Left renal pelvis (tissue), 4 donors: ENCODE results near the gene LCN15. TPM values are rescaled to one million over a fixed set of nuclear protein-coding genes. Genes with fewer than 3 reads are reported as not detected.
A peak's percentile ranks its signal among the peaks of the same experiment; 100 is the strongest.

Source experiments
- DNase-seq, 4 donors: peaks; one replicate each; pipeline ENCODE4 v3.0.0-alpha.2; 2013; ENCODE audit warnings: low read depth in 4 of 4, low spot score in 3 of 4
- polyA plus RNA-seq, 4 donors: library from polyadenylated mRNA; unstranded; fragments of 120-200 nt; gene quantifications; one replicate each; pipeline ENCODE4 v1.2.1, GENCODE V29; 2013; ENCODE audit not compliant: insufficient read length in 4 of 4

LCN15 gene
- polyA plus RNA-seq, 4 donors, result 0.06 to 0.14 (median 0.07) TPM; not detected in 1

DNA sequence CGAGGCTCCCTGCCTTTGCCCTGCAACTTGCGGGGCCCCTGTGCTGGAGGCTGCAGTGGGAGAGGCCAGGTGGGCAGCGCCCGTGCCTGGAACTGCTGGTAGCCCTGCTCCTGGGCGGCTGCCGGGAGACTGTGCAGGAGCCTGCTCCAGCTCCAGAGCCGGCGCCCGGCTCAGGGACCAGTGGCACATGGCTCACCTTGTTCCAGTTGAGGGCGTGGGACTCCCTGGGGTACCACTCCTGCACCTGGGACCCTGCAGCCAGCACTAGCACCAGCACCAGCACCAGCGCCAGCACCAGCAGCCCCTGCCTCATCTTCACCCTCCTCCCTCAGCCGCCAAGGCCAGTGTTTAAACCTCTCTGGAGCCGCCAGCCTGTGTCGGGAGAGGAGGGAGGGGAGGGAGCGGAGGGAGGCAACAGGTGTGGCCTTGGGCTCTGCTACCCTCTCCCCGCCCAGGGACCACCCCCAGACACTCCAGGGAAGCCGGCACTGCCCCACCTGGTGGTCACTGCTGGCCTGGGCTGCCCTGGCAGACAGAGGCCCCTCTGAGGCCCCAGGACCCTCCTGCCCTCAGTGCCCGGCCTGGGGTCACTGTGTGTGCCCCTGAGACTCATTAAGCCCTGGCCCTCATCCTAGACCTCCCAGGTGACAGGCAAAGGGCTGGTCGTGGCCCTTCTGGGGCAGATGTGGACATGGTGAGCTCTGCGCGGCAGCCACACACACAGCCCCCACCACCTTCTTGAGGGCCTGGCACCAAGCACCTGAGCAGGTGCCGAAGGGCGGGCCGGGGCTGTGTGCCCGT lies 21.5 kb downstream of the LCN15 start, which contains the start of gene LCN10:
Gene LCN10 (minus strand): TSS at position 350 of the 801 bp plus-strand sequence. CDS start 37 bp downstream, at position 313.
- DNase-seq, result no peak

DNA sequence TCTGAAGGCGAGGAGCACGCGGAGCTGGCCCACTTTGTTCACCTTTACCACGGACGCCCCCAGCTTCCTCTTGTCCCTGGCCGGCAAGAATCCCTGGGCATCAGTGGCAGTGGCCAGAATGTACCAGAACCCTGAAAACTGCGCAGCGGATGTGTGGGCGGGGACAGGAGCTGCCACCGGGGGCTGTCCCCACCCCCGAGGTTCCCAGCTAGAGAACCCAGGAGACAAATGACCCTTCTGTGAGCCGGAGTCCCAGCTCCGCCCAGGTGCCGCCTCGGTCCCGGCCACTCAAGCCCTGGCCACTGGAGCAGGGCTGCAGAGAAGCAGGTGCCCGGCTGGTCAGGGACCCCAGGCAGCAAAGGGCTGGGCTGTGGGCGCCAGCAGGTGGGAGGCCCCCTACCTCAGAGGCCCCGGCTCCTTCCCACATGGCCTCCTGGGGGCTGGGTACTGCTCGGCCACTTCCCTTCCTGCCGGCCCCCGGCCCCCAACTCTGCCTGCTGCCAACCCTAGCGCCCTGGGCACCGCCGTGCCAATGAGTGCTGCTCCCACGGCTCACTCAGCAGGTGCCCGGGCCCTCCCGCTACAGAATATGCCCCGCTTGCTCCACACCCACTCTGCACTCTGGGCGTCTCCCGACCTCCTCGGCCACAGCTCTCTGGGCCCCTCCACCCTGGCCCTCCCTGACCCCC lies 22.3 kb downstream of the LCN15 start:
- DNase-seq, result no peak

GRCh38 chr9:136740971-136741882 lies 23.1 kb downstream of the LCN15 start:
- DNase-seq, result no peak

DNA sequence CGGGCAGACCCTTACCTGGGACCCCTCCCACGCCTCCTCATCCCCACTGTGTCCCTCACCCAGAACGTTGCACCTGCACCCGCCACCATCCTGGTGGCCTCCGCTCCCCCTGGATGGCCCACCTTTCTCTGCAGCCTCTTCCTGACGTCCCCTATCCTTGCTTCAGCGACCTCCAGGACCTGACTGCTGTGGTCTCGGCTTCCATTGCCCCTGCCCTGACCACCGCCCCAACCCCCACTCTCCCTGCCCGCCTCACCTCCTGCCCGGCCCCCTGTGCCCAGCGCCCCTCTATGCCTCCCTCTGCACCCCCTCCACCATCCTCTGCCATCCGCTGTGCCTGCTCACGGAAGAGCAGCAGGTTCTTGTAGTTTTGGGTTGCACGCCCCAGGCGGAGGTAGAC lies 23.8 kb downstream of the LCN15 start:
- no peak for DNase-seq

DNA sequence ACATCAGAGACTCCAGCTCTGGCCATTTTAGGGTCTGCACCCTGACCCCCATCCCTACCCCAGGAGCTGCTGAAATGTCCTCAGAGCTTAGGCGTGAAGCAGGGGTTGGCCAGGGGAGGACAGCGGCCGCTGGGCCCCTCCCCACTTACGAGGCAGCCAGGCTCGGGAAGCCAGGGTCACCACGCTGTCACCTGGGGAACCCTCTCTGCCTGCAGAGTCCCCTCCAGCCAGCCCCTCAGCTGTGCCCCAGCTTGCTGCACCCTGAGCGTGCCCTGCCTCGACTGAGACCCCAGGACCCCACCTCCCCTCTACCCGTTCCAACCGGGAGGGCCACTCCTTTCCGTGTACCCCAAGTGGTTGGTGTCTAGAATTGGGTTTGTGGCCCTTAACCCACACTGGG lies 24.2 kb downstream of the LCN15 start:
- no peak for DNase-seq

DNA sequence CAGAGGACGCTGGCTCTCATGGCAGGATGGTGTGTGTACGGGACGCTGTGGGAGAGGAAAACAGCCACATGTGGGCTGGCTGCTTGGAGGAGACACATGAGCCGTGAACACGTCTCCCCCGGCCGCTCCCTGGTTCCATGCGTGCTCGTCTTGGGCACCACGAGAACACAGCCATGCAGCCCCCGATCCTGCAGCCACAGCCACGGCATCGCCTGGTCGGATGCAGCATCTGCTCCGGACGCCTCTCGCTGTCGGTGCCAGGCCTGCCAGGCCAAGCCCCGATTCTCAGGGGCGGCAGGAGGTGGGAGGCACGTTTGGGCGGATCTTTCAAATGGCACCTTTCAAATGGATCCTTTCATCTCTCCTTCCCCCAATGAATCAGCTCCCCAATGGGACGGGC lies 24.8 kb downstream of the LCN15 start:
- no peak for DNase-seq

- DNase-seq, result no peak
These were observed 25.4 kb downstream of the LCN15 start for GRCh38 chr9:136738960-136739359.

DNA sequence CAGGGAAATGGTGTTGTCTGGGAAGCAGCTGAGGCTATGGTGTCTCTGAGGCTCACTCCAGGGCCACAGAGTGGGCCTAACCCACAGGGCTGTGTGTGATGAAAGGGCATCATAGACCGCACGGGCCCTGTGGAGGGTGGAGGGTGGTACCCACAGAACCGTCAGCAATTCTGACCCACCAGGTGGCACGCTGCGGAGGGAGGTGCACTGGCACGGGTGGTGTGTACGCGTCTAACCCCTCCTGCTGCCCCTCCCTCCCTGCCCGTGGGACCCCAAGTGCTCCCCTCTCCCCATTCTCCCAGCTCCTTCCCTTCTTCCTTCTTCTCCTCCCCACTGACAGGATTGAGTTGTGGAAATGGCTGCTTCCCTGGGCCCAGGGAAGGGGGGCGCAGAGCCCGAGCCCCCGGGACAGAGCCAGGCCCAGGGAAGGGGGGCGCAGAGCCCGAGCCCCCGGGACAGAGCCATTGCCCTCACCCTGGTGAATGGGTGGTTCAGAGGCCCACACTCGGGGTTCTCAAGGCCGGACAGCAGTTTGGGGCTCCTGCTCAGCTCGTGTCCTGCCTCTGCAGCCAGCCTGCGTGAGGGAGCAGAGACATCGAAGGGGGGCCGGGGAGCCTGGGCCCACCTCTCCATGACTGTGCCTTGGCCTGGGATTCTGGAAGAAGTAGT lies 28.4 kb downstream of the LCN15 start:
- no peak for DNase-seq

GRCh38 chr9:136734837-136735496 lies 29.4 kb downstream of the LCN15 start:
- no peak for DNase-seq

DNA sequence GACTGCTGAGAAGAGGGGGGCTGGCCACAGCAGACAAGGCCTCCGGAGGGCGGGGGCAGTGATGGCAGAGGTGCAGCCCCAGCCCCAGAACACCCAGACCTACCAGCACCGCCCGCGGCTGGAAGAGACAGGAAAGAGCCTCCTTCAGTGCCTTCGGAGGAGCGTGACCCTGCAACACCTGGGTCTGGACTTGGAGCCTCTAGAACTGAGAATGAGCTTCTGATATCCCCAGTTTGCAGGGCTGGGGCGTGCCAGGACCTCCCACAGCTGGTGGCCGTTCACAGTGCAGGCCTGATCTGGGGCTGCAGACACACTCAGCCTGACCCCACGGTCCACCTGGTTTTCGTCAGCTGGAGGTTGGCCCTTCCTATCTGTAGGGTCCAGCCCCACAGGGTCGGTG lies 30.7 kb downstream of the LCN15 start:
- DNase-seq, result no peak

GRCh38 chr9:136732444-136733178 lies 31.7 kb downstream of the LCN15 start:
- DNase-seq, result no peak

DNA sequence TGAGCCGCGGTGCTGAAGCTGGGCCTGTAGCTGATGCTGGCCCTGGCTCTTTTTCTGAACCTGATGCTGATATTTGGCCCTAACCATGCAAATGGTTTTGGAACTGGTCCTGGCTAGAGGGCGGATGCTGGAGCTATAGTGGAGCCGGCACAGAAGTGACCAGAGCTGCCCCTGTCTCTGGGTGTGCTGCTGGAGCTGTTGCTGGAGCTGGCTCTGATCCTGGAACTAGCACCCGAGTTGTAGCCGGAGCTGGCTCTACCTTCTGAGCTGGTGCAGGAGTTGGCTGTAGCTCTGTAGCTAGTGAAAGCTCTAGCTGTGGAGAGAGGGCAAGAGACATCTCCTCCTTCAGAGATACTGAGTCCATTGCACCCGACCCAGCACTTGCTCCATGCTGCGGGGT lies 34.4 kb downstream of the LCN15 start:
- no peak for DNase-seq

DNA sequence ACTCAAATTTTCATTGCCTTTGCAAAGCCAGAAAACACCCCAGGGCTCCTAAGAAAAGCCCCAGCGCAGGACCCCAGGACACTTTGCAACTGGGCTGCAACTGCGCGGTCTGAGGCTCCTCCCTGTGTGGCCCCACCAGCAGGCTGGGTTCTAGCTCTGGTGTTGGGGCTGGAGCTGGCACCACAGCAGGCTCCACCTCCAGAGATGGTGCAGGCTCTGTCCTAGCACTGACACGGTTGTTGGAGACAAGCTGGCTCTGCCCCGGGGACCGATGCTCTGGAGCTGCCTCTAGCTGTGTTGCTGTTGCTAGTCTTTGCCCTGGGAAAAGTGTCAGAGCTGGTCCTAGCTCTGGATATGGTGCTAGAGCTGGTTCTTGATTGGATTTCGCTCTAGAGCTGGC lies 35.2 kb downstream of the LCN15 start:
- DNase-seq, result no peak

DNA sequence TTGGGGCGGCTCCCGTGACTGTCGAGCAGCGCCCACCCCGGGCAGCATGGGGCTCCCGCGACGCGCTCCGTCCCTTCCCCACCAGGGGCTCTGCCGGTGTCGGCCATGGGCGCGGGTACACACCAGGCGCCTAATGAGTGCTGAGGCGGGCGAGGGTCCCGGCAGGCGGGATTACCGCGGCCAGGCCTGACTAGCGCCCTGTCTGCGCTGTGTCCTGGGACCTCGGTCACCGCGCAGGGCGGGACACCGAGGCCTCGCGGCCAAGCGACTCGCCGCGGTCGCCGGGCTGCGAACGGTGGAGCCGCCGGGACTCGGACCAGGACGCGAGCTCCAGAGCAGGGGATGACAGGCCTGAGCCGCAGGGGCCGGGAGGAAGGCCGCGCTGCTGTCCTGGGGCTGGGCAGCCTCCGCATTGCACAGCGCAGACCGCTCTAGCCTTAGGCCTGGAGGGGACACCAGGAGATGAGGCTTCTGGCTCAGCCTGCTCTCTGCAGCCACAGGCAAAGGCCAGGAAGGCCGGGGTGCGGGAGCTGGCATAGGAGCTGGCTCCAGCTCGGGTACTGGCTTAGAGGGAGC lies 35.7 kb downstream of the LCN15 start:
- no peak for DNase-seq

DNA sequence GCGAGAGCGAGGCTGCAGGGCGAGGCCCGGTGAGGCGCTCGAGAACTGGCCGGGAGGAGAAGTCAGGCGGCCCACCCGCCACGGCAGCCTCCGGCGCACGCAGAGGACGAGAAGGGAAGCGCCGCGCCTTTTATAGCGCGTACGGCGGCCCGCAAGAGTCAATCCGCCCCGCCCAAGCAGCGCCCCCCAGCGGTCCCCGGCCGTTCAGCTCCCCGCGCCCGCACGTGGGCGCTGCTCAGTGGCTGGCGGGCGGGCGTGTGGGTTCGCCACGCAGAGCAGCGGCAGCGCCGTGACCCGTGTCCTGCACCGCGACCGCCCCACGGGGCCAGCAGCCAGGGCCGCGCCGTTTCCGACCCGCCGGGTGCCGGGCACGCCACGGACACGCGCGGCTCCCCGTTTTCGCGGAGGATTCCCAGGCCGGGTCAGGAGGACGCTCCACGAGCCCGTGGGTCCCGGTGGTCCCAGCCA lies 36.2 kb downstream of the LCN15 start:
- peak; percentile 52 to 74 (median 70) for DNase-seq

GRCh38 chr9:136726631-136727191 lies 37.6 kb downstream of the LCN15 start:
- no peak for DNase-seq

DNA sequence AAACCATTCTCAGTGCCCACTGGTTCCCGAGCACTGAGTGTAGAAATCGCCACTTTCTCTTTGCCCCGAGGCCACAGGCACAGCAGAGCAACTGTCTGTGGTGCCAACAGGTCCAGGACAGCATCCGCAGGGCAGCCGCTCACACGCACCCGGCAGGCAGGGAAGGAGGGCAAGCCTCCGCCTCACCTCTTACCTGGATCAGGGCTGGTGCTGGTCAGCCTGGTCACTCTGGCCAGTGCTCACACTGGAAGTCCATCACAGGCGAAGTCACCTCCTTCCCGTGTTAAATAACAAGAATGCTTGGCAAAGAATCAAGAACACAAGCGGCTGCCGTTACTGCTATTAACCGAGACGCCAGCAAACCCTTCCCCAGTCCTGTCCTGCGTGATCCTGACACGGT lies 38.2 kb downstream of the LCN15 start:
- DNase-seq, result no peak

DNA sequence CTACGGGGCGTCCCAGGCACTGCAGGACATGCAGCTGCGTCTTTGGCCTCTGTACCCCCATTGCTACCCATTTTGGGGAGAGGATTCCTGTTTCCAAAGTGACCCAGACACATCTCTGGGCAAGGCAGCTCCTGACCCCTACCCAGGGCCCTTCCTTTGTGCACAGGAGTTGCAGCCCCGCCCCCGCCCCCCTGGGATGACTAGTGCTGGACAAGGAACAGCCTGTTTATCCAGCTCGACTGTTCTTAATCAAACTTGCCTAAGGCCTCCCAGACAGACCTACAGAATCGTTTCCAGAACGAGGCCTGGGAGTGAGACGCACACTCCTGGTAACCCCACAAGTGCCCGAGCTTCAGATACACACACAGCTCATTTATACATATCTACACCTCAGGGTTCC lies 38.7 kb downstream of the LCN15 start:
- DNase-seq, result no peak
